A673 (cell line): ENCODE data around the gene IRX1. TPM values are rescaled to one million over a fixed set of nuclear protein-coding genes. Genes with fewer than 3 reads are reported as not detected.

Experiments
- BruUV-seq: library from RNA; stranded (reverse); fragments of 400-500 nt; replicated peaks from 2 replicates; lab custom pipeline; 2021; lab: Mats Ljungman, UMichigan
- CTCF ChIA-PET: fragments of 300-600 bp; sonication (Branson Sonifier 250); formaldehyde crosslinking; loops from one replicate; lab custom pipeline; 2022; ENCODE audit warnings: antibody characterized with exemption; lab: Charles Lee
- POLR2A ChIA-PET: fragments of 300-600 bp; sonication (Branson Sonifier 250); formaldehyde crosslinking; loops from one replicate; lab custom pipeline; 2022; ENCODE audit warnings: antibody characterized with exemption; ENCODE audit not compliant: low non-redundant PET; lab: Charles Lee
- DNase-seq: peaks from one replicate; pipeline ENCODE4 v3.0.0-alpha.2; 2015; ENCODE audit warnings: low spot score
- H3K27ac ChIP-seq: fragments of 200-600 bp; sonication (generic); 2 replicates; pipeline ENCODE4 v1.5.1; 2016; ENCODE audit warnings: mixed run types, low read depth, mild to moderate bottlenecking, mixed read lengths, antibody characterized with exemption, low read length; ENCODE audit not compliant: poor library complexity, severe bottlenecking
- H3K27me3 ChIP-seq: fragments of 200-600 bp; sonication (generic); replicated peaks from 2 replicates; pipeline ENCODE4 v1.6.1; 2017; ENCODE audit warnings: mixed run types, low read depth, mild to moderate bottlenecking, mixed read lengths, antibody characterized with exemption, low read length; ENCODE audit not compliant: insufficient read depth, poor library complexity
- H3K36me3 ChIP-seq: fragments of 200-600 bp; sonication (generic); 2 replicates; pipeline ENCODE4 v1.6.1; 2016; ENCODE audit warnings: mixed run types, mild to moderate bottlenecking, mixed read lengths, antibody characterized with exemption, low read length; ENCODE audit not compliant: insufficient read depth, poor library complexity, severe bottlenecking
- H3K4me1 ChIP-seq: fragments of 200-600 bp; sonication (generic); 2 replicates; pipeline ENCODE4 v1.6.1; 2017; ENCODE audit warnings: mixed run types, mild to moderate bottlenecking, mixed read lengths, antibody characterized with exemption, low read length; ENCODE audit not compliant: insufficient read depth, poor library complexity, severe bottlenecking
- H3K4me3 ChIP-seq: fragments of 200-600 bp; sonication (generic); 2 replicates; pipeline ENCODE4 v1.5.1; 2016; ENCODE audit warnings: low read depth, mixed run types, mild to moderate bottlenecking, mixed read lengths, low read length; ENCODE audit not compliant: poor library complexity, severe bottlenecking
- H3K9me3 ChIP-seq: fragments of 200-600 bp; sonication (generic); 2 replicates; pipeline ENCODE4 v1.6.1; 2016; ENCODE audit warnings: mixed run types, low read depth, mild to moderate bottlenecking, mixed read lengths, antibody characterized with exemption, low read length; ENCODE audit not compliant: poor library complexity, severe bottlenecking
- EZH2 ChIP-seq: fragments of 200-600 bp; sonication (generic); IDR thresholded peaks from 2 replicates; pipeline ENCODE4 v1.6.1; 2017; ENCODE audit warnings: borderline replicate concordance, low read depth, mild to moderate bottlenecking, mixed read lengths, antibody characterized with exemption, low read length; ENCODE audit not compliant: poor library complexity, severe bottlenecking
- intact Hi-C: fragments of 100-400 bp; cut with micrococcal nuclease; formaldehyde crosslinking; loops from one replicate; pipeline ENCODE4 v1.10.0; 2022; ENCODE audit not compliant: unreplicated experiment
- total RNA-seq: library from RNA; stranded (reverse); gene quantifications from 2 replicates; pipeline ENCODE4 v1.2.3, GENCODE V29; 2021
- TF ChIP-seq, protein P1 (sequence below): fragments of 300-800, 200-600 bp; sonication (generic); conservative IDR thresholded peaks from 2 replicates; pipeline ENCODE4 v1.5.1; 2017; ENCODE audit warnings: low read depth, mild to moderate bottlenecking, antibody characterized with exemption, low read length, moderate library complexity, mixed read lengths

Gene IRX1
- total RNA-seq, 1 experiment from 2014 or later: not detected

DNA sequence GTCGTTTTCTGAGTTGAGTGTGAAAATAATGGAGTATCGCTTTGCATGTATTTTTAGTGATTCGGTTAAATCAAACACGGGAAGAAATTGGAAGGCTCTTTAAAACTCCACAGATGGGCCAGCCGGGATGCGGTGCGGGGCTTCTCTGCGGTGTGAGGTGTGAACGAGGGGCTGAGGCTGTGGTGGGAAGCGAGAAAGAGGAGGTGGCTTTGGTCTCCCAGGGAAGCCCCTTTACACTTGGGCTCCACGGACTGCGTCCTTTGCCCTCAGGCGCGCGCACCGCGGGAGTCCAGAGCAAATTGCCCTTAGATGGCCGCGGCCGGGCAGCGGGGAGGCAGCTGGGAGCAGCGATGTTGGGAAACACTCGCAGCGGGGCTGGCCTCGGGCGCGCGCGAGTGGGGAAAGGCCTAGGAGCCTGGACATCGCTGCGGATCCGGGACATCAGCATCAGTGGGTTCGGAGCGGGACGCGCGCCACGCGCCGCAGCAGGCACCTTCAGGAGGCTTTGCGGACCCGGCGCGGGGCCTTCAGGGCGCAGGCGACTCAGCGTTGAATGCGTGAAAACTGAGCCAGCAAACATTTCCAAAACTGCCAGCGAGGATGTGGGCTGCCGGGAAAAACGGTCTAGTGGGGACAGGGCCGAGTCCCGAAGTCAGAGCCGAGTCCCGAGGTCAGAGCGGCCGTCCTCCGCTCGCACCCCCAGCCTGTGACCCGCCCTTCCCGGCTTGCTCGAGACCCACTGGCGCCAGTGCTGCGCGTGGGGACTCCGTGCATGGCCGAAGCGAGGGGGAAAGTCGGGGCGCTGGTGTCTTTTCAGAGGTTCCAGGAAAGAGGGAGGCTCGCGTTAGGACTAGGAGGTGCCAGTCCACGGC, 6.5 kb downstream of the IRX1 start:
- H3K27me3 ChIP-seq: no peaks in the 10 kb centered on the region
- ChIA-PET POLR2A (no interaction called here), CTCF (no interaction called here)
- TF ChIP-seq, protein P1, sequence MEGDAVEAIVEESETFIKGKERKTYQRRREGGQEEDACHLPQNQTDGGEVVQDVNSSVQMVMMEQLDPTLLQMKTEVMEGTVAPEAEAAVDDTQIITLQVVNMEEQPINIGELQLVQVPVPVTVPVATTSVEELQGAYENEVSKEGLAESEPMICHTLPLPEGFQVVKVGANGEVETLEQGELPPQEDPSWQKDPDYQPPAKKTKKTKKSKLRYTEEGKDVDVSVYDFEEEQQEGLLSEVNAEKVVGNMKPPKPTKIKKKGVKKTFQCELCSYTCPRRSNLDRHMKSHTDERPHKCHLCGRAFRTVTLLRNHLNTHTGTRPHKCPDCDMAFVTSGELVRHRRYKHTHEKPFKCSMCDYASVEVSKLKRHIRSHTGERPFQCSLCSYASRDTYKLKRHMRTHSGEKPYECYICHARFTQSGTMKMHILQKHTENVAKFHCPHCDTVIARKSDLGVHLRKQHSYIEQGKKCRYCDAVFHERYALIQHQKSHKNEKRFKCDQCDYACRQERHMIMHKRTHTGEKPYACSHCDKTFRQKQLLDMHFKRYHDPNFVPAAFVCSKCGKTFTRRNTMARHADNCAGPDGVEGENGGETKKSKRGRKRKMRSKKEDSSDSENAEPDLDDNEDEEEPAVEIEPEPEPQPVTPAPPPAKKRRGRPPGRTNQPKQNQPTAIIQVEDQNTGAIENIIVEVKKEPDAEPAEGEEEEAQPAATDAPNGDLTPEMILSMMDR: no peak
- no peak for TF ChIP-seq EZH2
- peaks cover 15% of the 10 kb centered on the region for H3K9me3 ChIP-seq
- no peak overlapping the region for H3K27ac ChIP-seq
- intact Hi-C loops: no loop called here
- BruUV-seq: no TSS peak
- H3K4me3 ChIP-seq: no peak overlapping the region
- no peak for DNase-seq
- no peaks in the 10 kb centered on the region for H3K4me1 ChIP-seq
- no peaks in the 10 kb centered on the region for H3K36me3 ChIP-seq

DNA sequence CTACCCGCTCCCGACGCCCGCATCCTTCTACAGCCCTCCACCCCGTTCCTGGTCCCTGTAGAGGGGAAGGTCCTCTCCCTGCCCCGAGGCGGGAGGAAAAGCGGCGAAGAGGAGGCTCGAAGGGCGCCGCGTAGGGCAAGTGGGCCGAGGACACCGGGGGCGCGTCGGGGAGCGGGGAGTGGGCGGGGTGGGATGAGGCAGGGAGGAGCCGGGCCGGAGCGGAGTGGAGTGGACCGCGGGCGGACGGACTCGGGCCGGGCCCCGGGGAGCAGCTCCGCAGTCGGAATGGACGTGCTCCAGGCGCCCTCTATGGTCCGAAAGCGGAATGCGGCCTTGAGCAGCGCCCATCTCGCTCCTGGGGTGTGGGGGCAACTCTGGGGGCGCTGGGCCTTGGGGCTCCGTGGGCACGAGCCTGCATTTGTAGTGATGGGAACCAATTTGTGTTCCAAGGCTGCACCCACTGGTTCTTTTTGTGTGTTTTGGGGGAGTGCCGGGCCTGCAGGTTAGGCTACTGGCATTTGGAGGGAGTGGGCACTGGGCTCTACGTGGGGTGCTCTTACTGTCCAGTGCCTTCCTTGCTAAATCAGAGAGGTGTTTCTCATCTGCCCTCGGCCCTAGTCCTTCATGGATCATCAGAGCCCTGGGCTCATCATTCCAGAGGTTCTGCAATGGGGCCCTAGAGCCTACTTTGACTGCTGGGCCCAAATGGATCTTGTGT, 7.3 kb downstream of the IRX1 start:
- intact Hi-C loops: no loop called here

DNA sequence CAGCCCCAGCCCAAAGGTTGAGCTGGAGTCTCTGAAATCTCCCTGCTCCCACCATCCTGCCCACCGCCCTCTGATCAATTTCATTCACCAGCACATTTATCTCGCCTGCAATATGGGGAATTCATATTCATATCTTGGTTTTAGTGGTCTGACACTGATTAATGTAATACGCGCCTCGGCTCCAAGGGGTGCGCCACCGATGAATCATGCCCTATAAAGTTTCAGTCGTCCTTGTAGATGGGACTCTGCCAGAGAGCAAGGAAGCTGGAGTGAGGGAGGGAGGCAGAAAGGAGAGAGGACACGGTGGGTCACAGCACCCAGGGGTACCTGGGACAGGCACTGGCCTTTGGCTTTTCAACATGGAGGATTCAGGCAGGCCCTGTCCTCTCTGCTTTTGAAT, 8.9 kb downstream of the IRX1 start:
- intact Hi-C loops: no loop called here
- Histone ChIP-seq H3K27me3 (no peaks in the 10 kb centered on the region), H3K36me3 (no peaks in the 10 kb centered on the region), H3K27ac (no peak overlapping the region), H3K4me1 (no peaks in the 10 kb centered on the region), H3K4me3 (no peak overlapping the region), H3K9me3 (peaks cover 16% of the 10 kb centered on the region)
- ChIA-PET POLR2A (no interaction called here), CTCF (no interaction called here)
- no TSS peak for BruUV-seq
- DNase-seq: no peak
- TF ChIP-seq, protein P1: no peak
- TF ChIP-seq EZH2: no peak

More for the DNA sequence above, 7.3 kb downstream of the IRX1 start:
- H3K4me1 ChIP-seq: no peaks in the 10 kb centered on the region
- no TSS peak for BruUV-seq
- H3K36me3 ChIP-seq: no peaks in the 10 kb centered on the region
- POLR2A ChIA-PET: no interaction called here
- CTCF ChIA-PET: no interaction called here
- TF ChIP-seq, protein P1: no peak
- TF ChIP-seq EZH2: no peak
- no peak for DNase-seq
- no peak overlapping the region for H3K4me3 ChIP-seq
- H3K27ac ChIP-seq: no peak overlapping the region
- H3K27me3 ChIP-seq: no peaks in the 10 kb centered on the region
- H3K9me3 ChIP-seq: peaks cover 15% of the 10 kb centered on the region
